CD4-positive, alpha-beta T cell treated with Interleukin-15 for 4 hours (primary cell): ENCODE measurements around the gene MYO15B.
A peak's percentile ranks its signal among the peaks of the same experiment; 100 is the strongest.

Experiments used
- DNase-seq: peaks from one replicate; pipeline ENCODE4 v3.0.0-alpha.2; 2020; ENCODE audit warnings: low spot score

The MYO15B gene

GRCh38 chr17:75558666-75559530 is 28.7 kb upstream of the MYO15B start:
- DNase-seq: no peak

GRCh38 chr17:75559958-75560533 is 27.6 kb upstream of the MYO15B start:
- DNase-seq: no peak

- DNase-seq: no peak
Observed at GRCh38 chr17:75561927-75562603, 25.5 kb upstream of the MYO15B start.

- DNase-seq: no peak
Observed at GRCh38 chr17:75563063-75563758, 24.4 kb upstream of the MYO15B start.

- DNase-seq: no peak
Observed at GRCh38 chr17:75564195-75564594, 23.4 kb upstream of the MYO15B start.

GRCh38 chr17:75565066-75565465 is 22.5 kb upstream of the MYO15B start:
- DNase-seq: no peak

GRCh38 chr17:75565618-75566017 is 22.0 kb upstream of the MYO15B start:
- no peak for DNase-seq

- no peak for DNase-seq
Observed at GRCh38 chr17:75566416-75566815, 21.2 kb upstream of the MYO15B start.

GRCh38 chr17:75566834-75567233 is 20.8 kb upstream of the MYO15B start:
- no peak for DNase-seq

- no peak for DNase-seq
Observed at GRCh38 chr17:75568412-75569255, 19.0 kb upstream of the MYO15B start.

GRCh38 chr17:75570034-75570676 is 17.4 kb upstream of the MYO15B start:
- no peak for DNase-seq

GRCh38 chr17:75570772-75571171 is 16.8 kb upstream of the MYO15B start:
- DNase-seq: no peak

GRCh38 chr17:75571197-75571884 is 16.3 kb upstream of the MYO15B start:
- peak; percentile 9 for DNase-seq

- no peak for DNase-seq
Observed at GRCh38 chr17:75571885-75572215, 15.8 kb upstream of the MYO15B start.

GRCh38 chr17:75572713-75573539 is 14.7 kb upstream of the MYO15B start:
- no peak for DNase-seq

GRCh38 chr17:75573540-75573957 is 14.1 kb upstream of the MYO15B start:
- no peak for DNase-seq

GRCh38 chr17:75573994-75574393 is 13.6 kb upstream of the MYO15B start:
- no peak for DNase-seq

- DNase-seq: no peak
Observed at GRCh38 chr17:75574404-75575036, 13.1 kb upstream of the MYO15B start.

GRCh38 chr17:75575197-75575596 is 12.4 kb upstream of the MYO15B start:
- DNase-seq: no peak
